ENCODE measurements around the gene ANKRD10. TPM values are rescaled to one million over a fixed set of nuclear protein-coding genes. Genes with fewer than 3 reads are reported as not detected.

ANKRD10 gene
- total RNA-seq, 1 donor from 2014 or later, result 212 TPM

- H3K36me3 Mint-ChIP-seq, result peaks cover 35% of the 10 kb centered on the region
- no peak for DNase-seq (ENCODE audit: low spot score)
These were observed 17.9 kb downstream of the ANKRD10 start for GRCh38 chr13:110897014-110897413.

GRCh38 chr13:110894086-110894485 lies 20.8 kb downstream of the ANKRD10 start:
- Histone ChIP-seq H3F3A (ENCODE audit: low read depth) (peaks cover 20% of the 10 kb centered on the region), H3K27me3 (no peaks in the 10 kb centered on the region), H3K36me3 (no peaks in the 10 kb centered on the region), H4K20me1 (ENCODE audit: low read depth) (peaks cover 43% of the 10 kb centered on the region), H3K9me3 (ENCODE audit: low read depth) (no peaks in the 10 kb centered on the region), H3K79me2 (ENCODE audit: low read depth) (peaks cover 32% of the 10 kb centered on the region), H3K4me3 (no peak overlapping the region), H2AFZ (replicated peaks) (no peak overlapping the region), H3K9ac (no peak overlapping the region), H3K27ac (no peak overlapping the region), H3K4me1 (peaks cover 24% of the 10 kb centered on the region), H3K4me2 (no peak overlapping the region)
- Mint-ChIP-seq H3K4me3 (no peak overlapping the region), H3K4me1 (peaks cover 2% of the 10 kb centered on the region), H3K27ac (no peak overlapping the region), H3K36me3 (peaks cover 28% of the 10 kb centered on the region), H3K9me3 (no peaks in the 10 kb centered on the region), H3K27me3 (ENCODE audit: insufficient read depth, low read depth) (no peaks in the 10 kb centered on the region)
- TF ChIP-seq EZH2 (IDR thresholded peaks at IDR 0.05), result no peak
- TF ChIP-seq EZH2phosphoT487 (IDR thresholded peaks at IDR 0.05), result no peak
- TF ChIP-seq CTCF (IDR thresholded peaks at IDR 0.05), result no peak
- no peak for DNase-seq (ENCODE audit: low spot score)

More at GRCh38 chr13:110897014-110897413, 17.9 kb downstream of the ANKRD10 start:
- no peak overlapping the region for H3K4me3 ChIP-seq
- TF ChIP-seq CTCF (IDR thresholded peaks at IDR 0.05), result no peak
- no peak for TF ChIP-seq EZH2 (IDR thresholded peaks at IDR 0.05)
- no peak for TF ChIP-seq EZH2phosphoT487 (IDR thresholded peaks at IDR 0.05)
- H3K9me3 ChIP-seq (ENCODE audit: low read depth), result no peaks in the 10 kb centered on the region
- H3K36me3 ChIP-seq, result peaks cover 5% of the 10 kb centered on the region
- peaks cover 38% of the 10 kb centered on the region for H4K20me1 ChIP-seq (ENCODE audit: low read depth)
- H3K27ac ChIP-seq, result no peak overlapping the region
- no peaks in the 10 kb centered on the region for H3K4me1 Mint-ChIP-seq
- H3K4me3 Mint-ChIP-seq, result no peak overlapping the region
- no peak overlapping the region for H2AFZ ChIP-seq (replicated peaks)
- H3K79me2 ChIP-seq (ENCODE audit: low read depth), result peaks cover 61% of the 10 kb centered on the region
- H3K27ac Mint-ChIP-seq, result no peak overlapping the region
- no peak overlapping the region for H3K4me2 ChIP-seq
- no peaks in the 10 kb centered on the region for H3K4me1 ChIP-seq
- H3K27me3 Mint-ChIP-seq (ENCODE audit: insufficient read depth, low read depth), result no peaks in the 10 kb centered on the region
- H3K27me3 ChIP-seq, result no peaks in the 10 kb centered on the region
- H3K9me3 Mint-ChIP-seq, result no peaks in the 10 kb centered on the region
- H3F3A ChIP-seq (ENCODE audit: low read depth), result no peaks in the 10 kb centered on the region
- H3K9ac ChIP-seq, result no peak overlapping the region

- H3K9me3 Mint-ChIP-seq, result no peaks in the 10 kb centered on the region
- H4K20me1 ChIP-seq (ENCODE audit: low read depth), result peaks cover 49% of the 10 kb centered on the region
- no peaks in the 10 kb centered on the region for H3K36me3 ChIP-seq
These were observed 21.3 kb downstream of the ANKRD10 start for GRCh38 chr13:110893571-110893970.

More at GRCh38 chr13:110893571-110893970, 21.3 kb downstream of the ANKRD10 start:
- peaks cover 29% of the 10 kb centered on the region for H3K4me1 ChIP-seq
- H3K79me2 ChIP-seq (ENCODE audit: low read depth), result peaks cover 28% of the 10 kb centered on the region
- no peak overlapping the region for H2AFZ ChIP-seq (replicated peaks)
- H3K4me2 ChIP-seq, result no peak overlapping the region
- no peaks in the 10 kb centered on the region for H3K9me3 ChIP-seq (ENCODE audit: low read depth)
- no peak overlapping the region for H3K9ac ChIP-seq
- DNase-seq (ENCODE audit: low spot score), result no peak
- no peak for TF ChIP-seq EZH2 (IDR thresholded peaks at IDR 0.05)
- TF ChIP-seq EZH2phosphoT487 (IDR thresholded peaks at IDR 0.05), result no peak
- TF ChIP-seq CTCF (IDR thresholded peaks at IDR 0.05), result no peak
- H3K27ac ChIP-seq, result no peak overlapping the region
- Mint-ChIP-seq H3K27ac (no peak overlapping the region), H3K4me3 (no peak overlapping the region), H3K4me1 (peaks cover 6% of the 10 kb centered on the region), H3K36me3 (peaks cover 31% of the 10 kb centered on the region), H3K27me3 (ENCODE audit: insufficient read depth, low read depth) (no peaks in the 10 kb centered on the region)
- H3K27me3 ChIP-seq, result no peaks in the 10 kb centered on the region
- peaks cover 25% of the 10 kb centered on the region for H3F3A ChIP-seq (ENCODE audit: low read depth)
- no peak overlapping the region for H3K4me3 ChIP-seq
